Measurements from ENCODE around the gene KRT14. TPM values are rescaled to one million over a fixed set of nuclear protein-coding genes. Genes with fewer than 3 reads are reported as not detected.
A peak's percentile ranks its signal among the peaks of the same experiment; 100 is the strongest.

KRT14 gene
- total and polyA plus RNA-seq, 2 experiments from 2014 or later, result not detected

GRCh38 chr17:41578971-41579370, 7.7 kb downstream of the KRT14 start:
- Histone ChIP-seq H3K79me2 (replicated peaks; ENCODE audit: insufficient read depth) (no peaks in the 10 kb centered on the region), H3K36me3 (ENCODE audit: insufficient read depth) (no peaks in the 10 kb centered on the region), H3F3A (replicated peaks; ENCODE audit: low read depth) (no peaks in the 10 kb centered on the region; the same call in 1 of the 2 replicates), H3K27ac (ENCODE audit: low read depth) (no peak overlapping the region), H3K27me3 (ENCODE audit: insufficient read depth) (no peaks in the 10 kb centered on the region), H3K4me3 (no peak overlapping the region), H3K9me2 (ENCODE audit: insufficient read depth) (peaks cover 10% of the 10 kb centered on the region), H2AFZ (peak overlapping the region; percentile 98; the same call in 1 of the 2 replicates), H3K4me2 (peak overlapping the region; percentile 63; the same call in 1 of the 2 replicates), H4K20me1 (replicated peaks; ENCODE audit: insufficient read depth) (no peaks in the 10 kb centered on the region), H3K4me1 (ENCODE audit: insufficient read depth) (peaks cover 3% of the 10 kb centered on the region; the same call in 1 of the 2 replicates)
- Mint-ChIP-seq H3K27me3 (ENCODE audit: insufficient read depth, low read depth, poor library complexity) (peaks cover 17% of the 10 kb centered on the region), H3K36me3 (ENCODE audit: low read depth) (no peaks in the 10 kb centered on the region; the same call in 2 of the 3 replicates), H3K9me3 (peaks cover 3% of the 10 kb centered on the region; the same call in 1 of the 3 replicates), H3K4me3 (0 out of 3 replicates have a peak overlapping the region, but pooled peaks have one; percentile 7), H3K27ac (no peak overlapping the region), H3K4me1 (peaks cover 7% of the 10 kb centered on the region; the same call in 2 of the 3 replicates)
- DNase-seq (ENCODE audit: low spot score), result no peak
- peak; percentile 8; the same call in 2 of the 3 replicates for ATAC-seq
- no peak for TF ChIP-seq ZNF331 (CRISPR knock-in tag; IDR thresholded peaks at IDR 0.05; ENCODE audit: low read depth)
- no peak for TF ChIP-seq EZH2phosphoT487 (IDR thresholded peaks at IDR 0.05; ENCODE audit: unreplicated experiment)
- TF ChIP-seq CREB1 (CRISPR knock-in tag; IDR thresholded peaks at IDR 0.05; ENCODE audit: low read depth), result no peak
- no peak for TF ChIP-seq EZH2 (IDR thresholded peaks at IDR 0.05; ENCODE audit: low read depth, unreplicated experiment)
- TF ChIP-seq ZNF114 (CRISPR knock-in tag; IDR thresholded peaks at IDR 0.05), result no peak
- TF ChIP-seq CTCF (conservative IDR thresholded peaks at IDR 0.05; ENCODE audit: low read depth in 2 of 2), result no peak
- TF ChIP-seq ETS1 (IDR thresholded peaks at IDR 0.05), result no peak
- TF ChIP-seq ZNF462 (CRISPR knock-in tag; IDR thresholded peaks at IDR 0.05), result no peak
- TF ChIP-seq REST (IDR thresholded peaks at IDR 0.05; ENCODE audit: unreplicated experiment), result no peak
- no peak for TF ChIP-seq POLR2AphosphoS5 (IDR thresholded peaks at IDR 0.05; ENCODE audit: low read depth)
- TF ChIP-seq STAT1 (IDR thresholded peaks at IDR 0.05; ENCODE audit: unreplicated experiment), result no peak
- TF ChIP-seq NANOG (IDR thresholded peaks at IDR 0.05; ENCODE audit: borderline replicate concordance), result no peak
- no peak for TF ChIP-seq JUNB (IDR thresholded peaks at IDR 0.05; ENCODE audit: unreplicated experiment)
